H1 (cell line): ENCODE measurements around the gene SHROOM2. TPM values are rescaled to one million over a fixed set of nuclear protein-coding genes. Genes with fewer than 3 reads are reported as not detected.

Experiments used
- SIX5 ChIP-seq: IDR thresholded peaks from 2 replicates; pipeline ENCODE4 v1.6.1; 2011; ENCODE audit warnings: mild to moderate bottlenecking, low read depth, low read length
- TBP ChIP-seq: IDR thresholded peaks from 2 replicates; pipeline ENCODE4 v1.6.1; 2011; ENCODE audit warnings: low read depth, low read length, improper control_type of control experiment
- polyA plus RNA-seq, 7 experiments: library from polyadenylated mRNA; depleted of rRNA in 3 of 7; stranded (reverse) in 5 of 7; unstranded in 2 of 7; fragments of >200 nt in 5 of 7; fragments of 200-250 nt in 2 of 7; gene quantifications; 1 replicate in 5 of 7; 2 replicates in 1 of 7; 4 replicates in 1 of 7; pipeline versions ENCODE4 v1.2.1 to v1.2.3, GENCODE V29; 2011 to 2013; ENCODE audit warnings: missing spikeins in 2 of 7, mixed read lengths in 2 of 7
- total RNA-seq: library from RNA; stranded (reverse); fragmentation: NEBNext Ultra II Directional; extraction: Animal tissue kit (Norgen Biotek cat#: 25700); gene quantifications from 2 replicates; pipeline ENCODE4 v1.2.1, GENCODE V29; 2021
- TF ChIP-seq, protein P1 (sequence below): fragments of 300-600 bp; sonication (generic); IDR thresholded peaks from 2 replicates; pipeline ENCODE4 v1.7.1; 2012; ENCODE audit warnings: low read length, moderate library complexity, mild to moderate bottlenecking, inconsistent platforms; ENCODE audit not compliant: insufficient replicate concordance
- TF ChIP-seq, protein P2 (sequence below): IDR thresholded peaks from 2 replicates; pipeline ENCODE4 v1.6.1; 2011; ENCODE audit warnings: low read depth, mild to moderate bottlenecking, low read length; ENCODE audit not compliant: insufficient read depth

The SHROOM2 gene
- total and polyA plus RNA-seq, 2 of the 8 experiments (the other 6 are each of a cell fraction or from before 2014, with no cell fraction given), result 3.4 to 14.2 TPM

DNA sequence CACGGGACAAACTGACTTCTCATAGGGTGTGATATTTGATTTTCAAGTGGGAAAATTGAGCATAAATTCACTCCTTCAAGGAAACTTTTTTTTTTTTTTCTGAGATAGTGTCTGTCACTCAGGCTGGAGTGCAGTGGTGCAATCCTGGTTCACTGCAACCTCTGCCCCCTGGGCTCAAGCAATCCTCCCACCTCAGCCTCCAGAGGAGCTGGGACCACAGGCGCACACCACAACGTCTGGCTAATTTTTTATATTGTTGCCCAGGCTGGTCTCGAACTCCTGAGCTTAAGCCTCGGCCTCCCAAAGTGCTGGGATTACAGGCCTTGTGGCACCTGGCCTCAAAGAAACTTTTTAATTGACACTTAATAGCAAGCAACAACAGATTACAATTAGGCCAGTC lies 194.7 kb downstream of the SHROOM2 start (continued):
- TF ChIP-seq, protein P1, sequence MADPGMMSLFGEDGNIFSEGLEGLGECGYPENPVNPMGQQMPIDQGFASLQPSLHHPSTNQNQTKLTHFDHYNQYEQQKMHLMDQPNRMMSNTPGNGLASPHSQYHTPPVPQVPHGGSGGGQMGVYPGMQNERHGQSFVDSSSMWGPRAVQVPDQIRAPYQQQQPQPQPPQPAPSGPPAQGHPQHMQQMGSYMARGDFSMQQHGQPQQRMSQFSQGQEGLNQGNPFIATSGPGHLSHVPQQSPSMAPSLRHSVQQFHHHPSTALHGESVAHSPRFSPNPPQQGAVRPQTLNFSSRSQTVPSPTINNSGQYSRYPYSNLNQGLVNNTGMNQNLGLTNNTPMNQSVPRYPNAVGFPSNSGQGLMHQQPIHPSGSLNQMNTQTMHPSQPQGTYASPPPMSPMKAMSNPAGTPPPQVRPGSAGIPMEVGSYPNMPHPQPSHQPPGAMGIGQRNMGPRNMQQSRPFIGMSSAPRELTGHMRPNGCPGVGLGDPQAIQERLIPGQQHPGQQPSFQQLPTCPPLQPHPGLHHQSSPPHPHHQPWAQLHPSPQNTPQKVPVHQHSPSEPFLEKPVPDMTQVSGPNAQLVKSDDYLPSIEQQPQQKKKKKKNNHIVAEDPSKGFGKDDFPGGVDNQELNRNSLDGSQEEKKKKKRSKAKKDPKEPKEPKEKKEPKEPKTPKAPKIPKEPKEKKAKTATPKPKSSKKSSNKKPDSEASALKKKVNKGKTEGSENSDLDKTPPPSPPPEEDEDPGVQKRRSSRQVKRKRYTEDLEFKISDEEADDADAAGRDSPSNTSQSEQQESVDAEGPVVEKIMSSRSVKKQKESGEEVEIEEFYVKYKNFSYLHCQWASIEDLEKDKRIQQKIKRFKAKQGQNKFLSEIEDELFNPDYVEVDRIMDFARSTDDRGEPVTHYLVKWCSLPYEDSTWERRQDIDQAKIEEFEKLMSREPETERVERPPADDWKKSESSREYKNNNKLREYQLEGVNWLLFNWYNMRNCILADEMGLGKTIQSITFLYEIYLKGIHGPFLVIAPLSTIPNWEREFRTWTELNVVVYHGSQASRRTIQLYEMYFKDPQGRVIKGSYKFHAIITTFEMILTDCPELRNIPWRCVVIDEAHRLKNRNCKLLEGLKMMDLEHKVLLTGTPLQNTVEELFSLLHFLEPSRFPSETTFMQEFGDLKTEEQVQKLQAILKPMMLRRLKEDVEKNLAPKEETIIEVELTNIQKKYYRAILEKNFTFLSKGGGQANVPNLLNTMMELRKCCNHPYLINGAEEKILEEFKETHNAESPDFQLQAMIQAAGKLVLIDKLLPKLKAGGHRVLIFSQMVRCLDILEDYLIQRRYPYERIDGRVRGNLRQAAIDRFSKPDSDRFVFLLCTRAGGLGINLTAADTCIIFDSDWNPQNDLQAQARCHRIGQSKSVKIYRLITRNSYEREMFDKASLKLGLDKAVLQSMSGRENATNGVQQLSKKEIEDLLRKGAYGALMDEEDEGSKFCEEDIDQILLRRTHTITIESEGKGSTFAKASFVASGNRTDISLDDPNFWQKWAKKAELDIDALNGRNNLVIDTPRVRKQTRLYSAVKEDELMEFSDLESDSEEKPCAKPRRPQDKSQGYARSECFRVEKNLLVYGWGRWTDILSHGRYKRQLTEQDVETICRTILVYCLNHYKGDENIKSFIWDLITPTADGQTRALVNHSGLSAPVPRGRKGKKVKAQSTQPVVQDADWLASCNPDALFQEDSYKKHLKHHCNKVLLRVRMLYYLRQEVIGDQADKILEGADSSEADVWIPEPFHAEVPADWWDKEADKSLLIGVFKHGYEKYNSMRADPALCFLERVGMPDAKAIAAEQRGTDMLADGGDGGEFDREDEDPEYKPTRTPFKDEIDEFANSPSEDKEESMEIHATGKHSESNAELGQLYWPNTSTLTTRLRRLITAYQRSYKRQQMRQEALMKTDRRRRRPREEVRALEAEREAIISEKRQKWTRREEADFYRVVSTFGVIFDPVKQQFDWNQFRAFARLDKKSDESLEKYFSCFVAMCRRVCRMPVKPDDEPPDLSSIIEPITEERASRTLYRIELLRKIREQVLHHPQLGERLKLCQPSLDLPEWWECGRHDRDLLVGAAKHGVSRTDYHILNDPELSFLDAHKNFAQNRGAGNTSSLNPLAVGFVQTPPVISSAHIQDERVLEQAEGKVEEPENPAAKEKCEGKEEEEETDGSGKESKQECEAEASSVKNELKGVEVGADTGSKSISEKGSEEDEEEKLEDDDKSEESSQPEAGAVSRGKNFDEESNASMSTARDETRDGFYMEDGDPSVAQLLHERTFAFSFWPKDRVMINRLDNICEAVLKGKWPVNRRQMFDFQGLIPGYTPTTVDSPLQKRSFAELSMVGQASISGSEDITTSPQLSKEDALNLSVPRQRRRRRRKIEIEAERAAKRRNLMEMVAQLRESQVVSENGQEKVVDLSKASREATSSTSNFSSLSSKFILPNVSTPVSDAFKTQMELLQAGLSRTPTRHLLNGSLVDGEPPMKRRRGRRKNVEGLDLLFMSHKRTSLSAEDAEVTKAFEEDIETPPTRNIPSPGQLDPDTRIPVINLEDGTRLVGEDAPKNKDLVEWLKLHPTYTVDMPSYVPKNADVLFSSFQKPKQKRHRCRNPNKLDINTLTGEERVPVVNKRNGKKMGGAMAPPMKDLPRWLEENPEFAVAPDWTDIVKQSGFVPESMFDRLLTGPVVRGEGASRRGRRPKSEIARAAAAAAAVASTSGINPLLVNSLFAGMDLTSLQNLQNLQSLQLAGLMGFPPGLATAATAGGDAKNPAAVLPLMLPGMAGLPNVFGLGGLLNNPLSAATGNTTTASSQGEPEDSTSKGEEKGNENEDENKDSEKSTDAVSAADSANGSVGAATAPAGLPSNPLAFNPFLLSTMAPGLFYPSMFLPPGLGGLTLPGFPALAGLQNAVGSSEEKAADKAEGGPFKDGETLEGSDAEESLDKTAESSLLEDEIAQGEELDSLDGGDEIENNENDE, result no peak
- TF ChIP-seq TBP, result no peak
- no peak for TF ChIP-seq SIX5
- TF ChIP-seq, protein P2, sequence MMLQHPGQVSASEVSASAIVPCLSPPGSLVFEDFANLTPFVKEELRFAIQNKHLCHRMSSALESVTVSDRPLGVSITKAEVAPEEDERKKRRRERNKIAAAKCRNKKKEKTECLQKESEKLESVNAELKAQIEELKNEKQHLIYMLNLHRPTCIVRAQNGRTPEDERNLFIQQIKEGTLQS, result no peak
